Activated B cell treated with CpG ODN at 0.5 μM for 24 hours (primary cell): ENCODE data around the gene GEMIN5. TPM values are rescaled to one million over a fixed set of nuclear protein-coding genes. Genes with fewer than 3 reads are reported as not detected.

Experiments used
- ATAC-seq: fragments of 200-7000 bp; cut with Tn5 transposase; one replicate; pipeline ENCODE4 v1.10.0; 2021; ENCODE audit warnings: low read depth, mild to moderate bottlenecking, moderate library complexity
- CTCF ChIA-PET: fragments of 350-600 bp; sonication (Branson Sonifier 250); formaldehyde crosslinking; loops from one replicate; lab custom pipeline; 2021; ENCODE audit warnings: antibody characterized with exemption; lab: Charles Lee
- POLR2A ChIA-PET: fragments of 350-600 bp; sonication (Branson Sonifier 250); formaldehyde crosslinking; loops from one replicate; lab custom pipeline; 2021; ENCODE audit warnings: antibody characterized with exemption; lab: Charles Lee
- DNase-seq: peaks from one replicate; pipeline ENCODE4 v3.0.0; 2022
- H3K27ac Mint-ChIP-seq: one replicate; pipeline ENCODE4 v1.8.0; 2020; ENCODE audit warnings: mixed read lengths
- H3K27me3 Mint-ChIP-seq: one replicate; pipeline ENCODE4 v1.8.0; 2021; ENCODE audit warnings: mixed read lengths
- H3K36me3 Mint-ChIP-seq: one replicate; pipeline ENCODE4 v1.8.0; 2021; ENCODE audit warnings: low read depth, mixed read lengths
- H3K4me1 Mint-ChIP-seq: one replicate; pipeline ENCODE4 v1.8.0; 2021; ENCODE audit warnings: mixed read lengths
- H3K4me3 Mint-ChIP-seq: one replicate; pipeline ENCODE4 v1.8.0; 2020; ENCODE audit warnings: mild to moderate bottlenecking, mixed read lengths
- H3K9me3 Mint-ChIP-seq: one replicate; pipeline ENCODE4 v1.8.0; 2020; ENCODE audit warnings: mixed read lengths
- intact Hi-C: fragments of 100-400 bp; cut with micrococcal nuclease; formaldehyde crosslinking; loops from one replicate; pipeline ENCODE4 v1.15.1; 2024
- total RNA-seq: library from RNA; stranded (reverse); gene quantifications from 2 replicates; pipeline ENCODE4 v1.2.3, GENCODE V29; 2022
- TF ChIP-seq, protein P1 (sequence below): fragments of 200-600 bp; IDR thresholded peaks from one replicate; pipeline ENCODE4 v1.8.0; 2022; ENCODE audit warnings: antibody characterized with exemption, mild to moderate bottlenecking

Gene GEMIN5
- total RNA-seq, 1 donor from 2014 or later, result 23.2 TPM

DNA sequence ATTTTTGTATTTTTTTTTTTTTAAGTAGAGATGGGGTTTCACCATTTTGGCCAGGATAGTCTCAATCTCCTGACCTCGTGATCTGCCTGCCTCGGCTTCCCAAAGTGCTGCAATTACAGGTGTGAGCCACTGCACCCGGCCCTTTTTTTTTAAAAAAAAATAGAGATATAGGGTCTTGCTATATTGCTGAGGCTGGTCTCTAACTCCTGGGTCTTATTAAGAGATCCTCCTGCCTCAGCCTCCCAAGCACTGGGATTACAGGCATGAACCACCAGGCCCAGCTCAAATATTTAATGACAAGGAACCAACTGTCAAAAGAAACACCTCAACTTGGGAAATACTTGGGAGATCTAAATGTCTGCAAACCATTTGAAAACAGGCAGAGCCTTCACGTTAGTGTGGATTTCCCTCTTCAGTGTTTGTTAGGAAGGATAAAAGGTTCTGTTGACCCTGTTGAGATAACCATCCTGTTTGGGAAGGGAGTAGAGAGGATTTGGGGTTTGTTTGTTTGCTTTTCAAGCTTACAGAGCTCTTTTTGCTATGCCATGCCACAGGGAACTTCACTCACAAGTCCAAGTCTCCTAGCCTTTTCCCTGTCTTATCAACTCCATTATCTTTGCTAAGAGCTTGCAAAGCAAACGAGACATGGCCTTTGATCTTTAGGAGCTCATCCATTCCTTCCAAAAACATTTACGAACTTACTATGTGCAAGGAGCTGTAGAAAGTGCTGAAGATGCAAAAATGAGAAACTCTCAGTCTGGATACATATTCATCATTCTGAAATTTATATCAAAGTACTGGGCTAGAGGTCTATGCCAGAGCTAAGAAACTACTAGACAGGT, 95.1 kb downstream of the GEMIN5 start:
- Mint-ChIP-seq H3K27me3 (no peaks in the 10 kb centered on the region), H3K27ac (no peak overlapping the region), H3K4me3 (no peak overlapping the region), H3K4me1 (no peaks in the 10 kb centered on the region), H3K9me3 (no peaks in the 10 kb centered on the region), H3K36me3 (no peaks in the 10 kb centered on the region)
- DNase-seq, result no peak
- intact Hi-C loops, result no loop called here
- TF ChIP-seq, protein P1, sequence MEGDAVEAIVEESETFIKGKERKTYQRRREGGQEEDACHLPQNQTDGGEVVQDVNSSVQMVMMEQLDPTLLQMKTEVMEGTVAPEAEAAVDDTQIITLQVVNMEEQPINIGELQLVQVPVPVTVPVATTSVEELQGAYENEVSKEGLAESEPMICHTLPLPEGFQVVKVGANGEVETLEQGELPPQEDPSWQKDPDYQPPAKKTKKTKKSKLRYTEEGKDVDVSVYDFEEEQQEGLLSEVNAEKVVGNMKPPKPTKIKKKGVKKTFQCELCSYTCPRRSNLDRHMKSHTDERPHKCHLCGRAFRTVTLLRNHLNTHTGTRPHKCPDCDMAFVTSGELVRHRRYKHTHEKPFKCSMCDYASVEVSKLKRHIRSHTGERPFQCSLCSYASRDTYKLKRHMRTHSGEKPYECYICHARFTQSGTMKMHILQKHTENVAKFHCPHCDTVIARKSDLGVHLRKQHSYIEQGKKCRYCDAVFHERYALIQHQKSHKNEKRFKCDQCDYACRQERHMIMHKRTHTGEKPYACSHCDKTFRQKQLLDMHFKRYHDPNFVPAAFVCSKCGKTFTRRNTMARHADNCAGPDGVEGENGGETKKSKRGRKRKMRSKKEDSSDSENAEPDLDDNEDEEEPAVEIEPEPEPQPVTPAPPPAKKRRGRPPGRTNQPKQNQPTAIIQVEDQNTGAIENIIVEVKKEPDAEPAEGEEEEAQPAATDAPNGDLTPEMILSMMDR, result no peak
- no peak for ATAC-seq
- POLR2A ChIA-PET, result interaction anchor here (0.6 to 0.7 kb wide), 2 partner anchors 13 to 61 kb away, joined by 8 to 9 read pairs; no protein-coding TSS in a partner anchor
- CTCF ChIA-PET, result no interaction called here

- DNase-seq (no peak), ATAC-seq (no peak)
- Mint-ChIP-seq H3K36me3 (no peaks in the 10 kb centered on the region), H3K4me1 (no peaks in the 10 kb centered on the region), H3K27ac (no peak overlapping the region), H3K27me3 (no peaks in the 10 kb centered on the region), H3K4me3 (no peak overlapping the region), H3K9me3 (no peaks in the 10 kb centered on the region)
- TF ChIP-seq, protein P1, result no peak
- POLR2A ChIA-PET, result interaction anchor here (1.1 kb wide), 1 partner anchor 16 kb away, joined by 3 read pairs; no protein-coding TSS in a partner anchor
- intact Hi-C loops, result no loop called here
- CTCF ChIA-PET, result no interaction called here
These were observed 96.7 kb downstream of the GEMIN5 start for GRCh38 chr5:154841273-154841661.

DNA sequence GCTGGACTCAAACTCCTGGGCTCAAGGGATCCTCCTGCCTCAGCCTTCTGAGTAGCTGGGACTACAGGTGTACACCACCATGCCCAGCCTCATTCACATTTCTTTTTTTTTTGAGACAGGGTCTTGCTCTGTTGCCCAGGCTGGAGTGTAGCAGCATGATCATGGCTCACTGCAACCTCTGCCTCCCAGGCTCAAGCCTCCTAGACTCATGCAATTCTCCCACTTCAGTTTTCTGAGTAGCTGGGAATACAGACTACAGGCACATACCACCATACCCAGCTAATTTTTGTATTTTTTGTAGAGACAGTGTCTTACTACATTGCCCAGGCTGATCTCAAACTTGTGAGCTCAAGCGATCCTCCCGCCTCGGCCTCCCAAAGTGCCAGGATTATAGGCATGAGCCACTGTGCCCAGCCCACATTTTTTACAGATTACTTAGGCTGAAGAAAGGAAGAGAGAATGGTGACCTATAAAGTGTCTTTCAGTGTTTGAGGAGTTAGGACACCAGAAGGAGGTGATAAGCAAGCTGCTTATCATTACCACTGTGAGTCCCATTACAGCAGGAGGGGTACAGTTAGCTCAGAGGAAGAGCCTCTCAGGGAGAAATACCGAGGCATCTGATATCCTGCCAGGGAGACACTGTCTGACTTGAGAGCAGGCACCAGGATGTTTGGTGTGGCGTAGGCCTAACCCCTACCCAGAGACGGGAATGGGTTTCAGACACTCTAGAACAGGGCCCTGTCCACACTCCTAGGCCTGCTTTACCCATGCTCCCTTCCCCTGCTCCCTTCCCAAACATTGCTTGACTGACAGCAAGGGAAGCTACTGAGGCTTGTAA, 97.4 kb downstream of the GEMIN5 start:
- DNase-seq, result no peak
- no peak for ATAC-seq
- H3K36me3 Mint-ChIP-seq, result no peaks in the 10 kb centered on the region
- H3K9me3 Mint-ChIP-seq, result no peaks in the 10 kb centered on the region
- H3K27ac Mint-ChIP-seq, result no peak overlapping the region
- H3K4me1 Mint-ChIP-seq, result no peaks in the 10 kb centered on the region
- no peaks in the 10 kb centered on the region for H3K27me3 Mint-ChIP-seq
- intact Hi-C loops, result no loop called here
- TF ChIP-seq, protein P1, result no peak
- POLR2A ChIA-PET, result interaction anchor here (1.1 kb wide), 1 partner anchor 17 kb away, joined by 3 read pairs; no protein-coding TSS in a partner anchor
- no peak overlapping the region for H3K4me3 Mint-ChIP-seq
- CTCF ChIA-PET, result no interaction called here

Other genes starting within 250 kb of the GEMIN5 start
- gene LARP1, start 182.8 kb downstream of the GEMIN5 start, total RNA-seq, result 205 and 231 TPM in 2 replicates
- gene FAXDC2, start 87.6 kb downstream of the GEMIN5 start, total RNA-seq, result not detected in 2 replicates
- gene CNOT8, start 79.6 kb downstream of the GEMIN5 start, total RNA-seq, result 48.6 and 57.3 TPM in 2 replicates
- 41.9 and 42.6 TPM in 2 replicates for gene MRPL22, start 2.9 kb upstream of the GEMIN5 start, total RNA-seq
- not detected in 2 replicates for gene KIF4B, start 75.5 kb upstream of the GEMIN5 start, total RNA-seq